Limb (tissue), 2 donors: ENCODE data around the gene GPR15LG.
A peak's percentile ranks its signal among the peaks of the same experiment; 100 is the strongest.

ENCODE experiments used
- DNase-seq, 2 donors: peaks; one replicate each; pipeline ENCODE4 v3.0.0-alpha.2; 2016; ENCODE audit errors: extremely low spot score in 2 of 2

The GPR15LG gene

DNA sequence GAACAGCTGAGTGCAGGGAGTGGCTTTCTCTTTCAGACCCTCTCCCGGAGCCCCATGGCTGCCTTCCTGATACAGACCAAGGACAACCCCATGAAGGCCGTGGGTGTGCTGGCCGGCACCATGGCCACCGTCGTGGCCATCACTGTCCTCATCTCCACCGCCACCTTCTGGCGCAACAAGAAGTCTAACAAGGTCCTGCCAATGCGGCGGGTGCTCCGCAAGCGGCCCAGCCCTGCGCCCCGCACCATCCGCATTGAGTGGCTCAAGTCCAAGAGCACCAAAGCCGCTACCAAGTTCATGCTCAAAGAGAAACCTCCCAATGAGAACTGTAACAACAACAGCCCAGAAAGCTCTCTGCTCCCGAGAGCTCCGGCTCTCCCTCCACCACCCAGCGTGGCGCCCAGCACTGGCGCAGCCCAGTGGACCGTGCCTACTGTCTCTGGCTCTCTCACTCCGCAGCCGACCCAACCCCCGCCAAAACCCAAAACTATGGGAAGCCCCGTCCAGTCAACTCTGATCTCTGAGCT lies 40.5 kb downstream of the GPR15LG start:
- DNase-seq = no peak

DNA sequence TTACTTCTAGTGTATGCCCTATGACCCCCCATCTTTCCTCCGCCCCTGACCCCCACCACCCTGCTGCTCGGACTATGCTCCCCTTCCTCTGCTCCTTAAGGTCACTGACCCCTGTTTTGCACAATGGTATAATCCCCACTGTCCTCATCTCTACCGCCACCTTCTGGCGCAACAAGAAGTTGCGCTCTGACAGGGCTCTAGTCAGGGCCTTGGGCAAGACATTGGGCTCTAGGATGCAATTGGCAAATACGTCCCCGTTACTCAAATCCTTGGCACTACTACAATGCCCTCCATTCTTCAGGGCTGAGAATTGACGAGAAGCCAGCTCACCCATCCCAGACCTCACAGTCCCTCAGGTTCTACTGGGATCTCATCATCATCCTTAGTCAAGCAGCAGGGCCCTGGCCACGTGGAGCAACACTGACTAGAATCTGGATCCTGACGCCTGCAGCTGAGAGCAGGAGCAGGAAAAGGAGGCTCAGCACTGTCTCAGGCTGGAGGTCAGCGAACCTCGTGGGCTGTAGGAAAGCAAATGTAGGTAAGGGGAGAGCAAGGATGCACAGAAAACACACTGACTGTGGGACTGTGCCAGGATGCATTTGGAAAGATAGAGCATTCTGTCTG lies 41.1 kb downstream of the GPR15LG start:
- DNase-seq = no peak

DNA sequence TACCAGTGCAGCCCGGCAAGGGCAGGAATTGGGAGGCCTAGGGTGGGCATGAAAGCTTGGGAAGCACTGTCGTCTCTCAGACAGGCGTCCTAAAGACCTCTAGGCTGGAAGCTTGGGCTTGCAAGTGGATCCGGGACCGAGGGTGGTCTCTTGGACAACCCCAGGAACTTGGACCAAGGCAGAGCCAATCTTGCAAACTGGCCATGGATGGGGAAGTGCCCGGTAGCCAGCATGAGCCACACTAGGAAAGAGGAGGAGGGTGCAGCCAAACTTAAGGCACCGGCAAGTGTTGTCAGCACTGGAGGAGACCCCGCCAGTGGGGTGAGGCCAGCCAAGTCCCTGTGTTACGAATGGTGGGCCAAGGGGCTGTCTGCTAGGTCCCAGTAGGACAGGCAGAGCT lies 43.2 kb downstream of the GPR15LG start:
- DNase-seq = no peak

DNA sequence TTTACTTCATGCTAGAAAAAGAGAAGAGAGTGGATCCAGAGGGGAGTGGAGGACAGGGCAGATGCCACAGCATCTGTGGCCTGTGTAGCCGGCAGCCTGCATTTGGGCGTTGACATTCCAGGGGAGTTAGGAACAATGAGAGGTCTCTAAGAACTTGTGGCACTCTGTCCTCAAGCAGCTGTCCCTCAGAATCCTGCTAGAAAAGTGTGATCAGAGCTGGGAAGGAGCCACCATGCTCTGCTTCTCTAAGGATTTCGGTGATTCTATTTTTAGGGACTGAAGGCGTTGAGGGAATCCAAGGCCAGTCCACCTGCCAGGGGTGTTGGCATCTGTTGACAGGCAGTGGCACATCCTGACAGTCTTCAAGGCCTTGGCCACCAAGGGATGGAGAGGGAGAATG lies 44.1 kb downstream of the GPR15LG start:
- DNase-seq = no peak

DNA sequence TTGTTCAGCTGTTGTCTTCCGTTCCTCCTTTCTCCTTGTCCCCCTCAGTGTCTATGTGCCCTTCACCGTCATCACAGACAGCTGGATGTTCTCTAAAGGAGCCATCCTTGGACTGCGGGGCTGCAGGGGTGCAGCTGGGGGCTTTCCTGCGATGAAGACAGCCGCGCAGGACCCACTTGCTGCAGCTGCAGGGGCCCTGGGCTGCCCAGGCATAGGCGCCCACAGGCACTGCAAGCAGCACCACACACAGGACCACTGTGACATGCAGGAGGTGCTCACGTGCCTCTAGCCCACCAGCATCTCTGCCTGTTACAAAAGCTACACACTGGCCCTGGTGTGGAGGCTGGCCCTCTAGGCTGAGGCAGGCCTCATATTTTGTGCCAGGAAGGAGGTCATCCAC lies 48.3 kb downstream of the GPR15LG start:
- DNase-seq = no peak

DNA sequence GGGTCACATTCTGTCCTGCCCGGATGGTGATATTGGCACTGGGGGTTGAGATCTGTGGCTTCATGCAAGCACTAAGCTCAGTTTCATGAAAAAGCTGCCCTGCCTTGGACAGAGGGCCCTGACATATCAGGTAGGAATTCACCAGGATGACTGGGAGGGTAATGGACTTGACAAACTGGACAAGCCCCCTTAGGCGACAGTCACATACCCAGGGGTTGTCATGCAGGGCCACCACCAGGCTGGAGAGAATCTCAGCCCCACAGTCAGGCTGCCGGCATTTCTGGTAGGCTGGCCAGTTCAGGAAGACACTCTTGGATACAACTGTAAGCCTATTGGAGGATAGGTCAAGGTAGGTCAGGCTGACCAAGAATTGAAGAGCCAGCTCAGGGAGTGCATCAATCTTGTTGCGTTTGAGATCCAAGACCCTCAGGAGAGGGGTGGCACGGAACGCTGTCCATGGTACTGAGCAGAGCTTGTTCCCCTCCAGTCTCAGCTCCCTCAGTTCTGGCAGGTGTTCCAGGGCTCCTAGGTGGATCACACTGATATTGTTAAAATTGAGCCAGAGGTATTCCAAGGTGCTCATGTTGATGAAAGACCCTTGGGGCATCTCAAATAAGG lies 50.9 kb downstream of the GPR15LG start:
- DNase-seq = peak; percentile 18 to 57

DNA sequence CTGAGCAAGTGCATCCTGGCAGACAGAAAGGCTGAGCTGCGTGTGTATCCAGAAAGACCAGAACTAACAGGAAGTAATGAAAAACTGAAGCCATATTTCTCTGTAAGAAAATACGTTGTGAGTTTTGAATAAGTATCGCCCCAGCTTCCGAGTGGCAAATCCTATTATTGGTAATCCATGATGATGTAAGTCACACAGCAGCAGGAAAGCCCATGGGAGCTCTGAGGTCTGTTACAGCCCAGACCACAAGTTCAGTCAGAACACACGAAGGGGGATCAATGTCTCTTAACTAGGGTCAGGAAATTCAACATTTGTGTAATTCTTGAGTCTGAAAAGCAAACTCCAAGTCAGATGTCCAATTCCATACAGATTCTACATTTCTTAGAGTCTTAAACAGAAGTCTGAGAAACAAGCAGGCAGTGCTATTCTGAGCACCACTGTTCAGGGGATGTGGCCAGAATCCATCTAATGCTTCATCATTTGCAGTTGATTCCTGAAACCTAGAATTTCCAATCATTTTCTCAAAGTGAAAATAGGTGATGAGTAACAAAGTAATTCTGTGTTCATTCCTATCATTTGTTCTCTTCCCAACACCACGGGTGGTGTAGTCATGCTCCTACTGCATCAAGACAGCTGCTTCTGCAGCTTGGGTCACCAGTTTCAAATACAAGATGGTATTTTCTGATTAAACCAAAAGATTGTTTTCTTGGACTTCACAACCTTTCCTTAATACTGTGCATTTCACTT lies 52.0 kb downstream of the GPR15LG start, which contains the start of gene LRIT2:
Gene LRIT2 (minus strand): TSS at position 118 of the 747 bp plus-strand sequence. CDS start 24 bp downstream, at position 94.
- no peak for DNase-seq

DNA sequence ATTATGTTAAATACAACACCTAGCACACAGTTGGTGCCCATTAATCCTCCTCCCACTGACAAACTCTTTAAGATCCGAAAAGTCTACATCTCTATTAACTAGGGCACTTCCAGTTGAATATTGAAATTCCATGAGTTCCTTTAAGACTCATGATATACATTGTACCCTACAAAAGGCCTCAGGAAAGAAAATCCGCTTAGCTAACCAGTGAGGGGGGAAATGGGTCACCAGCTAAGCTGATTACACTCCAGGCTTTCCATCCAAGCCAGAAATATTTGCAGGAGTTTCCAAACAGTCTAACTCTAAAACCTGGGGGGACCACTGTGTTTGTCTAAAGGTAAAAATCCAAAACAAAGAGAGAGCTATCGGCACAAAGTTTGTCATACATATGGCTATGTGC lies 53.0 kb downstream of the GPR15LG start:
- no peak for DNase-seq

DNA sequence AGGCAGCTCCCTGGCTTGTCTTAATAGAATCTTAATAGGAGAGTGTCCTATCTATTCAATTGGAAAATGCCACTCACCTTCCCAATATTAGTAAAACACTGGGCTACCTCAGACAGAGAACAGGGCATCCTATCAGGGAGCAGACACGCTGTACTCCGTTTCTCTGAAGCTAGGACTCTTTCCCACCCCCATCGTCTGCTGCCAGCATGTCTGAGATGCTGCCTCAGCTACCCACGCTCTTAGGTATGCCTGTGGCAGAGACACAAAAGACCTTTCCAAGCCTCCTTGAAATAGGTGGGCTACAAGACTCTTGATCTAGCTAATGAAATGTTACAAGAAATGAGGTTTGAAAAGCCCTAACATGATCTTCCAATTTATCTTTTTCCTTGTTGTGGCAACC lies 54.2 kb downstream of the GPR15LG start:
- DNase-seq = no peak

DNA sequence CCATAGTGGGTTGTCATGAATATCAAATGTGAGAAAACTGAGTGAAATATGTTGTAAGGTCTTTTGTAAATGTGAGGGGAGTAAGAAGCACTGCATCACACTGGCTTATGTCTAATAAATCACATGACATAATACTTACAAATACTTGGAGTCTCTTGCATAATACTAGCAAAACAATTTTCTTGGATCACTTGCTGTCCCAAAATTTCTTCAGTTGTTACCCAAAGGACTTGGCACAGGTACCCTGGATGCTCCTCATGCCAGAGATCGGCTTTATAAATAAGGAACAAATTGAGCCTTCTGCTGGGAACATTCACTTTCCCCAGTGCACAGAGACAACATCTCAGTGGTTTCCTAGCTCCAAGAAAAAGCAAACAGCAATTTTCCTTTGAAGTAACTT lies 56.8 kb downstream of the GPR15LG start:
- DNase-seq = no peak

DNA sequence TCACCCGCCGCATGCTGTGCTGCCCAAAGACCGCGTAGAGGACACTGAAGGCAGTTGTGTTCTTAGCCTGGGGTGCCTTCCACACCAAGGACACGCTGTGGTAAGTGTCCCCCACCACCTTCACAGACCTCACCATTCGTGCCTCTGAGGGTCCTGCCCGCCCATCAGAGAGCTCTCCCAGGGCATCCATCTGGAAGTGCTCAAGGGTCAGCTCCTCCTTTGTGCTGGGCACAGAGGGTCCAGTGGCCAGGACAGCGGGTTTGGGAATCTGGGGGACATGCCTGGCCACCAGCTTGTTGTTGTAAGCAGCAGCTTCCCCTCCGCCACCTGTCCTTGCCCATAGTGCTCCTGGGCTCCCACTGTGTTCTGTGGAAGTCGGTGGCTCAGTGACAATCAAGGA lies 58.8 kb downstream of the GPR15LG start:
- no peak for DNase-seq

DNA sequence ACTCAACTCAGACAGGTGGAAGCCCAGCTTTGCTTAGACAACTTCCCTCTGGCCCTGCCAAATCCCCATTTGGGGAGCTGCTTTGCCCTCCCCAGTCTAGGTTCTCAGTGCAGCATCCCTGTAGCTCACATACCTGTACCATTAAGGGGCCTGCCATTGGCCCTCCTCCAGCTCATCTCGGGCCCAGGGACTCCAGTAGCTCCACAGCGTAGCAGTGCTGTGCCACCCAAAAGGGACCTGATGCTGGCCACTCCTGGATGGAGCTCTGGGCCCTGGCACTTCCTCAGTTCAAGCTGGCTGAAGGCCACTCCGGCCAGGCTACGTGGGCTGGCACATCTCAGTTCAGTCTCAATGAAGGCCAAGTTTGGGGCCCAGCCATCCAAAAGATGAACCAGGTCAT lies 60.3 kb downstream of the GPR15LG start:
- no peak for DNase-seq

DNA sequence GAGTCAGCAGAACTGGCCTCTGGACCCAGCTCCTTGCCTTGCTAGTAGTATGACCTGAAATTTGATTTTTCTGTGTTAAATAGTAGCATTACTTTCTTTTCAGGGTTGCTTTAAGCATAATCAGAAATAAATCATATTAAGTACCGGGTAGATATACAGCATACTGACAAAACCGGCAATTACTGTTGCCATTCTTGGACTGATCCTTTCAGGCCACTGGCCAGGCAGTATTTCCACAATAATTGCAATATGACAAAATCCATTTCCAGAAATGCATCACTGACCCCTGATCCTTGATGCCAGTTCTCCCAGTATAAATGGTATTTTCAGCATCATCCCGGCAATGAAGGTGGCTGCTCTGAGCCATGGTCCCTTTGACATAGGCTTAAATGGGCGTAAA lies 60.9 kb downstream of the GPR15LG start:
- no peak for DNase-seq
